Stimulated activated CD8-positive, alpha-beta memory T cell treated with anti-CD3 and anti-CD28 coated beads, Interleukin-12 subunit alpha, Interleukin-12 subunit beta, amount 100 ng/mL, for 4 hours (primary cell): ENCODE results near the gene MTHFD2L.

Experiments
- DNase-seq: peaks from one replicate; pipeline ENCODE4 v3.0.0-alpha.2; 2020; ENCODE audit warnings: low read depth

Gene MTHFD2L

DNA sequence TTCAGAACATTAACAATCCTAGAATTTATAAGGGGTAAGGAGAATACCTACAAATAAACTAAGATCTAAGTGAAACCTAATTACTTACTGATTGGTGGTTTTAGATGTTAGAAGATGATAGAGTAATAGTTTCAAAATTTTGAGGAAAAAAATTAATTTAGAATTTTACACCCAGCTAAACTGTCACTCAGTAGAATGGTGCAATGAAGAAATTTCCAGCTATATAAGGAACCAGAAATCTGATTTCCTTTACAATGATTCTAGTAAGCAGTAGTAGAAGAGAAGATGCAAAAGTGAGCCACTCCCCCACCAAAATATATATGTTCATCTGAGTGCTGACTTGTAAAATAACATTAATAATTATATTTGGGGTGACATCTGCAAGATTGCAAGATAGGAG is 95.0 kb downstream of the MTHFD2L start:
- DNase-seq, result no peak

- no peak for DNase-seq
Measured at GRCh38 chr4:74254386-74254785, 96.5 kb downstream of the MTHFD2L start.

- no peak for DNase-seq
Measured at GRCh38 chr4:74255096-74255495, 97.2 kb downstream of the MTHFD2L start.

DNA sequence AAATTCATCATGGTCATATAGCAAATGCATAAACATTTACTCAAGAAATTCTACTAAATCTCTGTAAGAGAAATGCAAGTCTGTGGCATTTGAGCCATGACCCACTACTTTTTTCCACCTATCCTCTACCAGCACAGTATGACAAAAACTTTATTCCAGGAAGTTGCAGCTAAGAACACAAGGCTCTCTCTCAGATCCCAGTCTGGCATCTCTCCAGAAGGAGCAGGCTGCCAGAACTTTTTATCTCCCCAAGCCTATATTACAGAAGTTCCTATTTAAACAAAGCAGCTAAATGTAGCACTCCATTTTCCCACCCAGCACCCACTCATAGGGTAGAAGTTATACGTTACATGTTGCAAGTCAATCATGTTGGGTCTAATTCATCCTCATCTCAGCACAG is 101.0 kb downstream of the MTHFD2L start:
- DNase-seq, result no peak

- no peak for DNase-seq
Measured at GRCh38 chr4:74260036-74260435, 102.1 kb downstream of the MTHFD2L start.

DNA sequence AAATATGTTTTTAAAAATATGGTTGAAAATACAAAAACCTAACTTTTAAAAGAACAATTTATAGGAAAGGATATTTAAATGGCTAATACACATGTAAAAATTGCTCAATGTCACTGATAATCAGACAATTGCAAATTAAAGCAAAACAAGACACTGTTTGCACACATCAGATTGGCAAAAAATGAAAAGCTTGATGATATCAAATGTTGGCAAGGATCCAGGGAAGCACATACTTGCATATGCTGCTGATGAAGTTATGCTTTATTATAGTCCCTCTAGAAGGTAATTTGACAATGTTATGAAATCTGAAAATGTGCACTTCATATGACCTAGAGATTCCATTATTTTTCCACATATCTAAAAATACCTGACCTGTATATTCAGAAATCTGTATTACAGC is 104.6 kb downstream of the MTHFD2L start:
- no peak for DNase-seq

GRCh38 chr4:74263551-74263950 is 105.6 kb downstream of the MTHFD2L start:
- DNase-seq, result no peak

- no peak for DNase-seq
Measured at GRCh38 chr4:74266081-74266480, 108.2 kb downstream of the MTHFD2L start.

DNA sequence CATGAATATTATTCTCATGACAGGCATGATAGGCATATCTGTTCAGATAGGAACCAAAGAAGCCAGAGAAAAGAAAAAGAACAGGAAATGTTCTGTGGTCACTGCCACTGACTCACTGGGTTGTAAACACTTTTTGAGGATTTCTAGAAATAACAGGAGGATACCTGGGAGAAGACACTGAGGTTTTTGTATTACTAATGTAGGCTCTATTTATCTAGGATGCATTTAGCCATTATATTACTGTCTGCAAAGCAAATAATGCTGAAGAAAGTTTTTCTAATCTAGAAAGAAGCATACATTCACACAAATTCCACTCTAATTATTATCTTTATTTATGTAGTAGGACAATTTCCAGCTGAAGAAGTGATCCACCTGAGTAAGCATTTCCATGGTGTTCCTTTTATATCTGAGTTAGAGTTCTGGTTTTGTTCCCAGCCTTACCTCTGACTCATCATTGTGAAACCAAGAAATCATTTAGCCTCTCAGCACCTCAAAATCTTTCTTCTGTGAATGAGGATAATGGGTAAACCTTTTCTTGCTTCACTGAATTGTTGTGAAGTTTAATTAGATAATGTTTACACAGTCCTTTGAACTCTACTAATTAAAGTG is 110.2 kb downstream of the MTHFD2L start:
- no peak for DNase-seq

GRCh38 chr4:74268643-74269042 is 110.7 kb downstream of the MTHFD2L start:
- no peak for DNase-seq

GRCh38 chr4:74278490-74278889 is 120.6 kb downstream of the MTHFD2L start:
- DNase-seq, result no peak

- DNase-seq, result no peak
Measured at GRCh38 chr4:74279716-74280115, 121.8 kb downstream of the MTHFD2L start.

GRCh38 chr4:74282926-74283325 is 125.0 kb downstream of the MTHFD2L start:
- no peak for DNase-seq

DNA sequence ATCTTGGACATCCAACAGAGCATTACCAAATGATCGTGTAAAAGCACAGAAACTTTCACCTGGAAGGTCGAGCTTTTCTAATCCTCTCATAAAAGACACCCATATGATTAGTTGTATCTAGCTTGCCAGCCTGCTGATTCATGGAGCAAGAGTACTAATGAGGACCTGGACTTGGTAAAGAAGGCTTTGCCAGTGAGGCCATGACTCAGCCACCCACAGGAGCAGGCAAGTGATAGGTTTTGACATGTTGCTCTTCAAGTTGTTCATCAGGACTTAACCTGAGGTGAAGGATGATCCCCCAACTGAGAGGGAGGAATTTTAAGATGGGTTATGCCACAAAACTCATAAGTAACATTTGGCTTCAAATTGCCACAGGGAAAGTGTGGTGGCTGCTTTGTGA is 125.7 kb downstream of the MTHFD2L start:
- no peak for DNase-seq

- DNase-seq, result no peak
Measured at GRCh38 chr4:74284053-74284452, 126.1 kb downstream of the MTHFD2L start.

DNA sequence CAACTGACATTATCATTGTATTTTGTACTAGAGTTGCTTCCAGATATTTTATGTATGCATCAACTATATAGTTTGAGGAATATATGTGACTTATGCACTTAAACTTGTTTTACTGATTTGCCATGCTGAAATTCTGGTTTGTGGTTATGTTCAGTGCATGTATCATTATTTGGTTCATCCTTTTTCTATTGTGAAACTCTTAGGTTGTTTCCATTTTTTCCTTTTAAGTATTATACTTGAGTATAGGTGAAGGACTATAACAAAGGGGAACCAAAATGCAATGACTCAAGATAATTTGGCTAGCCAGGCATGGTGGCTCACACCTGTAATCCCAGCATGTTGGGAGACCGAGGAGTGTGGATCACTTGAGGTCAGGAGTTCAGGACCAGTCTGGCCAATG is 129.2 kb downstream of the MTHFD2L start:
- no peak for DNase-seq

GRCh38 chr4:74287791-74288190 is 129.9 kb downstream of the MTHFD2L start:
- DNase-seq, result no peak

DNA sequence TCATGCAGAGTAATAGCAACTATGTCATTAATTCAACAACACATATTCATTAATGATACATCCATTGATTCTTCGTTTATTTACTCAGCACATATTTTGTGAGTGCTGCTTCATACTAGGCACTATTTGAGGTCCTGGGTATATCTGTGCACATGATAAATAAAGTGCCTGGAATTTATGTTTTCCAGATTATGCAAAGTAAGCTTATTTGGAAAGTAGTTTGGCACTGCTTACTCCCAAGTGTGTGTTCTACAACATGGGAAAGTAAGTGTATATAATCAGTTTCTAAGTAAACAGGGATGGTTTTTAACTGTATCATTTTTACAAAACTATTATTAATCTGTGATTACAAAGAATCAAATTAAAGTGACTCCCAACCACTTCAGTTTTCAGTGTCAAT is 133.6 kb downstream of the MTHFD2L start:
- no peak for DNase-seq

DNA sequence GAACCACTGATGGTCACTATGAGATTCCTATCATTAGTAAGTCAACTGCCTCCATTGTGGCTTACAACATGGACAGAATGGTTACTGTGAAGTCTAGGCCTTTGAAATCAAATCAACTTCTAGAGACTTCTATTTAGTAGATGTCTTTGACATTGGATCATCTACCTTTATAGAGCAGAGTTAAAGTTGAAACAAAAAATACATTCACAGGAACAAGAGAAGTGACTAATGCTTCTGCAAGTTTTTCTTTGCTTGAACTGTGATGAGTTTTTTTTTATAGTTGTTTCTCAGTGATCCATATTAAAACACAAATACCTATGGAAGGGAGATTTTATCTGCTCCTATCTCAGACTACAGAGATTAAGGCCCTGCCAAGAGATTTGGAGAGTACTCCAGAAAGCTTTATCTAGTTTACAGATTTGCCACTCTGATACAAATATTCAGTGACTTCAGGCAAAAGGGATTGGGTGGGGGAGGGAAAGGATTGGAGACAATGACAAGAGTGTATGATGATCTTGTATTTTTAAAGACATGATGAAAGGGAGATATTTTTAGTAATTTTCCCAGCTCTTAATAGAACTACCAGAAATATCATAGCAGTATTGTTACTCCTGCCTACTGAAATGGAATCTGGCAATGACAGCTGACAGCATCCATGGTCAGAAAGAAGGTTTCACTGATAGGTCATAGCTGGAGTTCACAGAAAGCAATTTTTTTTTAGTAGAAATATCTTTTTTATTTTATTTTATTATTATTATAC is 134.4 kb downstream of the MTHFD2L start:
- DNase-seq, result no peak

- DNase-seq, result no peak
Measured at GRCh38 chr4:74293558-74293957, 135.6 kb downstream of the MTHFD2L start.

GRCh38 chr4:74294681-74295080 is 136.8 kb downstream of the MTHFD2L start:
- no peak for DNase-seq

GRCh38 chr4:74297539-74297938 is 139.6 kb downstream of the MTHFD2L start:
- DNase-seq, result no peak

- no peak for DNase-seq
Measured at GRCh38 chr4:74304095-74304625, 146.2 kb downstream of the MTHFD2L start.

GRCh38 chr4:74305000-74305399 is 147.1 kb downstream of the MTHFD2L start:
- DNase-seq, result no peak
